Measurements from ENCODE around the gene DYNLL1.
A peak's percentile ranks its signal among the peaks of the same experiment; 100 is the strongest.
"Not testable (repeated sequence)": the region's sequence is repeated elsewhere in the genome, so short reads cannot be mapped to it uniquely, and the experiment has no call there.

Gene DYNLL1

DNA sequence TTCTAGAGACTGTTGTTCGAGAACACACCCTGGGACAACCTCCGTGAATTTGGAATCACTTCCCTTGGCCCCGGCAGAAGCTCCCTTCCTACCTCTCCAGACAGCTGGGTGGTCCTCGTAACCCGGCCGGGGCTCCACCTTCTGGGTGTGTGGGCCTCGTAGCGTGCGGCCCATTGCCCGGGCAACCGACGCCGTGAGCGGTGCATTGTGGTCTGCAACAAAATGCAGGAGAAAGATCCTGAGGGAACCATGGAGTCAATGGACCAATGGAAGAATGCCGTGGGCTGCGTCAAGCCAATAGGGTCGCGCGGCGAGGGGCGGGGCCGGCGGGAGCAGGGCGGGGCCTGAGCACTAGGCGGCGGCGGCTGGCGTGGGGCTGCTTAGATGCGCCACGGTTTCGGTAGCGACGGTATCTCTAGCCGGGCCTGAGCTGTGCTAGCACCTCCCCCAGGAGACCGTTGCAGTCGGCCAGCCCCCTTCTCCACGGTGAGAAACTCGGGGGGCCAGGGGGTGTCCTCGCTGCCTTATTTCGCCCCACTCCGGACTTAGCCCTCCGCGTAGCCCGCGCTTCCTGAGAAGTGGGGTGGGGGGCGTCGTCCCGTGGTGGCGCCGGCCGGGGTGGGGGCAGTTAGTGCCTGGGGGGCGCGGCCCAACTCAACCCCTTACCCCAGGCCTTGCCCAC, at the start of gene DYNLL1:
Gene DYNLL1 (plus strand): TSS at position 383 of the 682 bp plus-strand sequence. CDS start 309 bp downstream, outside the sequence.
- peak; percentile 90 for DNase-seq

DNA sequence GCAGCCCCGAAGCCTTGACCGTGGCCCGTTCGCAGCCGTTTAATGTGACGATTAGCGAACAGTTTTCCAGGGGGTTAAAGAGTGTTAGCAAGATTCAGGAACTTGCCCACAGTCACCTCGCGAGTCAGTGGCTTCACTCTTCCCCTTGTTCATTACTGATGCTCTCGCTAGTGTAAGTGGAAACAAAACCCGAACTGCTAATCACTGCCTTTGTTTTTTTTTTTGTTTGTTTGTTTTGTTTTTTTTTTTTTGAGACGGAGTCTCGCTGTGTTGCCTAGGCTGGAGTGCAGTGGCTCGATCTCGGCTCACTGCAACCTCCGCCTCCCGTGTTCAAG, 49.1 kb upstream of the DYNLL1 start:
- not testable (repeated sequence) for DNase-seq

DNA sequence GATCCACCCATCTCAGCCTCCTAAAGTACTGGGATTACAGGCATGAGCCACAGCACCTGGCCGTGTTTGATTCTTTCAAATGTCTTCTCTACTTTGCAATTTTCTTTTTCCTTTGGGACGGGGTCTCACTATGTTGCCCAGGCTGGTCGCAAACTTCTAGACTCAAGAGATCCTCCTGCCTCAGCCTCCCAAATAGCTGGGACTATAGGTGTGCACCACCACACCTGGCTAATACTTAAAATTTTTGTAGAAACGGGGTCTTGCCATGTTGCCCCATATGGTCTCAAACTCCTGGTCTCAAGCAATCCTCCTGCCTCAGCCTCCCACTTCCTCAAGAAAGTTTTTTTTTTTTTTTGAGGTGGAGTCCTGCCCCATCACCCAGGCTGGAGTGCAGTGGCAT, 47.9 kb upstream of the DYNLL1 start:
- no peak for DNase-seq

GRCh38 chr12:120452524-120452923, 43.4 kb upstream of the DYNLL1 start:
- DNase-seq: not testable (repeated sequence)

GRCh38 chr12:120453060-120453750, 42.7 kb upstream of the DYNLL1 start:
- no peak for DNase-seq

- DNase-seq: no peak
Observed at GRCh38 chr12:120453977-120454376, 41.9 kb upstream of the DYNLL1 start.

DNA sequence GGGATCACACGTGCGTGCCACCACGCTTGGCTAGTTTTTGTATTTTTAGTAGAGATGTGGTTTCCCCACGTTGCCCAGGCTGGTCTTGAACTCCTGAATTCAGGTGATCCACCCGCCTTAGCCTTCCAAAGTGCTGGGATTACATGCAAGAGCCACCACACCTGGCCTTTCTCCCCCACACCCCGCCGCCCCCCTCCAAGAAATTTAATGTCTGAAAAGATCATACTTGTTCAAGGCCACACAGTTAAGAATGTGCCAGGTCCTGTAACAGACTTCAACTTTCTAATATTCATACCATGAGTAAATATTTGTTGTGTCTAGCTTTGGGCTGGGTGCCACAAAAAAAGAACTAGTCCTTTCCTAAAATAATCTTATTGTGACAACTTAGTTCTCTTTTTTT, 40.6 kb upstream of the DYNLL1 start:
- DNase-seq: no peak

DNA sequence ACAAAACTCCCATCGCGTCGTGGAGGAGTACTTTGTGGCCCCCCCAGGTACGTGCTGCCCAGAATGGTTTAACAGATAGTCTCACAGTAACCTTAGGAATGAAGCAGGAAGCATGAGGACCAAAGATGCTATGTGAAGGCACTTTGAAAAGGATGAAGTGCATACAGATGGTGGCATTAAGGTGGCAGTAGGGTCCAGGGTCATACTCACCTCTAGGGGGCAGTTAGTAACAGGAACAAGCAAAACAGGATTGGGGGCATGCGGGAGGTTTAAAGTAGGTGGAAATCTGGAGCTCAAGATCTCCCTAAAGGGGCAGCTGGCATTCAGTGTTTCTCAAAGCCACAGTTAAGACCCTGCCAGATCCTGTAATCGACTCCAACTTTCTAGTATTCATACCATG, 38.8 kb upstream of the DYNLL1 start:
- DNase-seq: no peak

DNA sequence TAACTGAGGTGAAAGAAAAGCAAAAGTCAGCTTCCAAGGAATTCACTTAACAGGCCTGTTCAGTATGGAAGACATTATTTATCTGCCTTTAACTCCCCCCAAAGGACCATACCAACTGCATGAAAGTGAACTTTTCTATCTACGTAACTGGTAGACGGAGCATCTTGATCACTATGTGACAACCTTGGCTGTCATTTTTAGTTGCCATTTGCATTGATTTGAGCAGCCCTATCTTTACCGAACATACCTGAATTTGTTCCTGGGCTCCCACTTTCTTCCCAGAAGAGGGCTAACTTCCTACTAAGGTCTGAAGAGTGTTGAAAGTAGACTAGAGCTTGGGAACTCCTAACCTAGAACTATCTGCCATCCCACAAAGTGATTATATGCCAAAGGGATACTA, 35.8 kb upstream of the DYNLL1 start:
- DNase-seq: no peak

DNA sequence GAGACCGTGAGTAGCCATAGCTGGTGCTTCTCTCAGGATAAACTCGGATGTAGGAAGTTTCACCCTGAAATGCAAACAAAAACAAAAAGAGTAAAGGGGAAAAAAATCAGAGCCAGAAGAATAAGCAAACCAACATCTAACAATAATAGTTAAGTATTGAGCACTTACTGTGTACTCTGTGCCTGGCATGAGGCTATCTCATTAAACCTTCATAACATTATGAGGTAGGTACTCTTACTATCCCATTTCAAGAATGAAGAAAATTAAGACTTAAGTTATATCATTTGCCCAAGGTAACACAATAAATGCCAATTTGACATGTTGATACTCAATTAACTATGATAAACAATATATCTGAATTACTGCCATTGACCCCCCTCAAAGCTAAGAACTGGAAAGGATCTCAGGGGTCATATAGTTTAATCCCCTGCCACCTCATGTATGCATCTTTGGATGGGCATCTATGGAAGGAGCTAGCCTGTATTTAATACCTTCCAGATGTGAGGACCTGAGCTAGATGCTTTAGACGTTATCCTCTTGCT, 33.7 kb upstream of the DYNLL1 start:
- DNase-seq: no peak

DNA sequence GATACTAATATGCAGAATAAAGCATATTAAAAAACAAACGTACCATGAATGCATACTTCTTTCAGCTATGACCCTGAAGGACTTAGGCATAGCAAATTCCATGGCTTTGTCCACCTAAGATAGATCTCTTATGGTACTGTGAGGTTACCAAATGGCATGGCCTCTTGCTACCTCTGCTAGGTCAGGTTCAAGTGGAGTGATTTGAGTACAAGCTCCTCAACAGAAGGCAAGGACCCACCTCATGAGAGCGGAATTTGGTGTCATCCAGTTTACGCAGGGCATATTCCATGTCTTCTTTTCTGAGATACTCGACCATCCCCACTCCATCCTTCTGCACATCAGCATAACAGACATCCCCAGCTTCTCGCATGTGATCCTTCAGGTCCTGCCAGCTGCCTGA, 32.2 kb upstream of the DYNLL1 start:
- DNase-seq: no peak

- no peak for DNase-seq
Observed at GRCh38 chr12:120465756-120466155, 30.2 kb upstream of the DYNLL1 start.

GRCh38 chr12:120466560-120467315, 29.2 kb upstream of the DYNLL1 start:
- DNase-seq: no peak

DNA sequence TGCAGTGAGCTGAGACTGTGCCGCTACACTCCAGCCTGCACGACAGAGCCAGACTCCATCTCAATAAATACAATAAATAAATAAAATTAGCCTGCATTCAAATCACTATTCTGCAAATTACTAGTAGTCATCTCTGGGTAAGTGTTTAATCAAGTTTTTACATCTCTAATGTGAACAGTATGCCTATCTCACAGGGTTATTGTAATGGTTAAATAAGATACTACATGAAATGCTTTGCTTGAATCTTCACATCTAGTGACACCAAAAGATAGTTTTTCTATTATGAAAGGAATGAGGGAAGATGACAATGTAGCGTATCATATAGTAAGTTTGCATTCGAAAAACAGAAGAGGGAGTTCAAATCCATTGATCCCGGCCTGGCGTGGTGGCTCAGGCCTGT, 28.5 kb upstream of the DYNLL1 start:
- DNase-seq: no peak

GRCh38 chr12:120468325-120468820, 27.5 kb upstream of the DYNLL1 start:
- no peak for DNase-seq

DNA sequence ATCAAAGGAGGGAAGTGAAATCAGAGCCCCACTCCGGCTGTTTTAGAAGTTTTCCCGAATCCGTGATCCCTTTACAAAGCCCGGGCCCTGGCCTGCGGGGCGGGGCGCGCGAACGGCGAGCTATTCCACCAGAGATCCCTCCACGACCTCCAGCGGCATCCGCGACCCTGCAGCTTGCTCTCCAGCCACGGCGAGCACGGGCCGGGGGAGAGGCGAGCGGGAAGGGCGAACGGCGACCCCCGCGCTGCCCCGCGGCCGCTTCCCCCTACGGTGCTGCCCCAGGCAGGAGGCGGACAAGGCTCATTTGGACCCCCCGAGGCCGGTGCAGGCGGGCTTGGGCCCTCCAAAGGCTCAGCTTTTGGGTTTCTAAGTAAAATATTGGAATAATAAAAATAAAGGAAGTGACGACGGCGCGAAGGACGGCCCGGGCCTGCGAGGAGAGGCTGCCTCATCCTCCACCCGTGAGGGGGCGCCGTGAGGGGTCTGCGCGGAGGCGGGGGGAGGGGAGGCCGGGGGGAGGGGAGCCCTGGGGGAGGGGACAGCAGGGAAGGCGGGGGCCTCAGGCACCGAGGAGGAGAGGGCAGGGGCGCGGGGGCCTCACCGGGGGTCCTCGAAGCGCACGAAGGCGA, 27.0 kb upstream of the DYNLL1 start:
- no peak for DNase-seq

- peak; percentile 86 for DNase-seq
Observed at GRCh38 chr12:120469450-120470149, 26.3 kb upstream of the DYNLL1 start, which contains the start of gene SRSF9. TSS of gene SRSF9 (minus strand) at chr12:120469748. CDS start at chr12:120469609, 139 bp downstream.

- DNase-seq: no peak
Observed at GRCh38 chr12:120470150-120470784, 25.6 kb upstream of the DYNLL1 start.

GRCh38 chr12:120472521-120472920, 23.4 kb upstream of the DYNLL1 start:
- DNase-seq: no peak

GRCh38 chr12:120473807-120474615, 21.9 kb upstream of the DYNLL1 start:
- peak; percentile 22 for DNase-seq

DNA sequence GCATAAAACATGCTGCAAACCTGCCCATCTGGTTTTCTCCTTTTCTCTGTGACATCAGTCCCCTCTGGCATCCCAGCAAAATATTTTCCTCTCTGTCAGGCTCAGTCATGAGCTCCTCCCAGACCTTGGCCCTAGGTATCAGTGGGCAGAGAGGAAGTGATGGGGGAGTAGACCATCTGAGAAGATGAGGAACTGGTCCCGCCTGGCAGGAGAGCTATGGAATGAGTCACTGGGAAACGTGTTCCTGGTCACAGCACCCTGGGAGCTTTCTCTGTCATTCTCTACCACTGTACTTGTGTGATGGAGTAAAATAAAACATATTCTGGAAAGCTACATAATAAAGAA, 21.3 kb upstream of the DYNLL1 start:
- no peak for DNase-seq

Measured in DMS79 (cell line).